ENCODE measurements around the gene TMEM62. TPM values are rescaled to one million over a fixed set of nuclear protein-coding genes. Genes with fewer than 3 reads are reported as not detected.

TMEM62 gene
- total and polyA plus RNA-seq, 9 of the 15 experiments (the other 6 are each of a cell fraction or from before 2014, with no cell fraction given): 4.4 to 16.6 (median 11.1) TPM

DNA sequence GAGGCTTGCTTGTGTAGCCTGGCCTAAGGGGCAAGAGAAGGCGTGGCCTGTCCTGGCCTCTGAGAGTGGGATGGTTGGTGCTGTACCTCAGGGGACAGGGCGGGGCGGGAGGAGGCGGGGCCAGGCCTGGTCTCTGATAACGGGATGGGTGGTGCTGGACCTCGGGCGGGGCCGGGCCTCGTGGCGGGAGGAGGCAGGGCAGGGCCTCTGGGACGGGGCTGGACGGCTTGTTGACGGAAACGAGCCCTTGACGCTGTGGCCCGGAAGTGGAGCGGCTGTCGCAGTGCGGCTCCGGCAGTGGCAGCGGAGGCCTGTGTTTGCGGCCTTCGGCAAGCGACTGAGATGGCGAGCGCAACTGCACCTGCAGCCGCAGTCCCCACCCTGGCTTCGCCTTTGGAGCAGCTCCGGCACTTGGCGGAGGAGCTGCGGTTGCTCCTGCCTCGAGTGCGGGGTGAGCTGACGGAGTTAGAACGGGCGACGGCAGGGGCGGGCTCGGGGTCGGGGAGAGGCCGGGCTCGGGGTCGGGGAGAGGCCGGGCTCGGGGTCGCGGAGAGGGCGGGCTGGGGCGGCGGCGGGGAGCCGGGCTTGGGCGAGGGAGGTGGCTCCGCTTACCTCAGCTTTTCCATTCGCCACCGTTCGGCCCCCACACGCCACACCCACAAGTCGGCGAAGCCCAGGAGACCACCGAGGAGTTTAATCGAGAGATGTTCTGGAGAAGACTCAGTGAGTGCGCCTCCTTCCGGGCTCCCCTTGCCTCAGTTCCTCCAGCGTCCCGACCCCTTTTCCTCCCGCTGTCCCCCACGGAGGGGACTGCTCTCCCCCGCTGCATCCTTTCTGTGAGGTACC is 52.0 kb downstream of the TMEM62 start, which contains the start of gene CCNDBP1 (continued):
- TF ChIP-seq RBM39 (optimal IDR thresholded peaks at IDR 0.05; ENCODE audit: low read depth, low read length) (no peak), IFI16 (CRISPR knock-in tag; IDR thresholded peaks at IDR 0.05) (no peak), BMI1 (IDR thresholded peaks at IDR 0.05; ENCODE audit: low read length) (no peak), EHMT2 (IDR thresholded peaks at IDR 0.05) (peak; percentile 44; the same call in 1 of the 2 replicates), ELF2 (CRISPR knock-in tag; IDR thresholded peaks at IDR 0.05) (peak; percentile 91), SMC3 (conservative IDR thresholded peaks at IDR 0.05; ENCODE audit: insufficient read depth, low read depth, low read length) (peak; percentile 14; the same call in 1 of the 2 replicates), HDGF (IDR thresholded peaks at IDR 0.05) (no peak; the same call in 1 of the 2 replicates), JUNB (CRISPR knock-in tag; conservative IDR thresholded peaks at IDR 0.05) (no peak), ZBTB17 (CRISPR knock-in tag; IDR thresholded peaks at IDR 0.05) (no peak), JUND (IDR thresholded peaks at IDR 0.05; ENCODE audit: borderline replicate concordance, low read depth, low read length) (peak; percentile 53), JUND (tag; IDR thresholded peaks at IDR 0.05; ENCODE audit: borderline replicate concordance, low read depth, low read length) (no peak; the same call in 2 of the 3 replicates), PPARD (CRISPR knock-in tag; IDR thresholded peaks at IDR 0.05) (no peak), TBP (optimal IDR thresholded peaks at IDR 0.05; ENCODE audit: low read depth, low read length) (peak; percentile 82), PHB (CRISPR knock-in tag; IDR thresholded peaks at IDR 0.05) (no peak)
- TF ChIP-seq, protein P1, sequence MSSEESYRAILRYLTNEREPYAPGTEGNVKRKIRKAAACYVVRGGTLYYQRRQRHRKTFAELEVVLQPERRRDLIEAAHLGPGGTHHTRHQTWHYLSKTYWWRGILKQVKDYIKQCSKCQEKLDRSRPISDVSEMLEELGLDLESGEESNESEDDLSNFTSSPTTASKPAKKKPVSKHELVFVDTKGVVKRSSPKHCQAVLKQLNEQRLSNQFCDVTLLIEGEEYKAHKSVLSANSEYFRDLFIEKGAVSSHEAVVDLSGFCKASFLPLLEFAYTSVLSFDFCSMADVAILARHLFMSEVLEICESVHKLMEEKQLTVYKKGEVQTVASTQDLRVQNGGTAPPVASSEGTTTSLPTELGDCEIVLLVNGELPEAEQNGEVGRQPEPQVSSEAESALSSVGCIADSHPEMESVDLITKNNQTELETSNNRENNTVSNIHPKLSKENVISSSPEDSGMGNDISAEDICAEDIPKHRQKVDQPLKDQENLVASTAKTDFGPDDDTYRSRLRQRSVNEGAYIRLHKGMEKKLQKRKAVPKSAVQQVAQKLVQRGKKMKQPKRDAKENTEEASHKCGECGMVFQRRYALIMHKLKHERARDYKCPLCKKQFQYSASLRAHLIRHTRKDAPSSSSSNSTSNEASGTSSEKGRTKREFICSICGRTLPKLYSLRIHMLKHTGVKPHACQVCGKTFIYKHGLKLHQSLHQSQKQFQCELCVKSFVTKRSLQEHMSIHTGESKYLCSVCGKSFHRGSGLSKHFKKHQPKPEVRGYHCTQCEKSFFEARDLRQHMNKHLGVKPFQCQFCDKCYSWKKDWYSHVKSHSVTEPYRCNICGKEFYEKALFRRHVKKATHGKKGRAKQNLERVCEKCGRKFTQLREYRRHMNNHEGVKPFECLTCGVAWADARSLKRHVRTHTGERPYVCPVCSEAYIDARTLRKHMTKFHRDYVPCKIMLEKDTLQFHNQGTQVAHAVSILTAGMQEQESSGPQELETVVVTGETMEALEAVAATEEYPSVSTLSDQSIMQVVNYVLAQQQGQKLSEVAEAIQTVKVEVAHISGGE (CRISPR knock-in tag; IDR thresholded peaks at IDR 0.05): peak in 1 of 3 experiments; percentile 88; a peak in 3 of 6 replicates
- TF ChIP-seq, protein P2, sequence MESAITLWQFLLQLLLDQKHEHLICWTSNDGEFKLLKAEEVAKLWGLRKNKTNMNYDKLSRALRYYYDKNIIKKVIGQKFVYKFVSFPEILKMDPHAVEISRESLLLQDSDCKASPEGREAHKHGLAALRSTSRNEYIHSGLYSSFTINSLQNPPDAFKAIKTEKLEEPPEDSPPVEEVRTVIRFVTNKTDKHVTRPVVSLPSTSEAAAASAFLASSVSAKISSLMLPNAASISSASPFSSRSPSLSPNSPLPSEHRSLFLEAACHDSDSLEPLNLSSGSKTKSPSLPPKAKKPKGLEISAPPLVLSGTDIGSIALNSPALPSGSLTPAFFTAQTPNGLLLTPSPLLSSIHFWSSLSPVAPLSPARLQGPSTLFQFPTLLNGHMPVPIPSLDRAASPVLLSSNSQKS (CRISPR knock-in tag; IDR thresholded peaks at IDR 0.05): no peak
- TF ChIP-seq, protein P3, sequence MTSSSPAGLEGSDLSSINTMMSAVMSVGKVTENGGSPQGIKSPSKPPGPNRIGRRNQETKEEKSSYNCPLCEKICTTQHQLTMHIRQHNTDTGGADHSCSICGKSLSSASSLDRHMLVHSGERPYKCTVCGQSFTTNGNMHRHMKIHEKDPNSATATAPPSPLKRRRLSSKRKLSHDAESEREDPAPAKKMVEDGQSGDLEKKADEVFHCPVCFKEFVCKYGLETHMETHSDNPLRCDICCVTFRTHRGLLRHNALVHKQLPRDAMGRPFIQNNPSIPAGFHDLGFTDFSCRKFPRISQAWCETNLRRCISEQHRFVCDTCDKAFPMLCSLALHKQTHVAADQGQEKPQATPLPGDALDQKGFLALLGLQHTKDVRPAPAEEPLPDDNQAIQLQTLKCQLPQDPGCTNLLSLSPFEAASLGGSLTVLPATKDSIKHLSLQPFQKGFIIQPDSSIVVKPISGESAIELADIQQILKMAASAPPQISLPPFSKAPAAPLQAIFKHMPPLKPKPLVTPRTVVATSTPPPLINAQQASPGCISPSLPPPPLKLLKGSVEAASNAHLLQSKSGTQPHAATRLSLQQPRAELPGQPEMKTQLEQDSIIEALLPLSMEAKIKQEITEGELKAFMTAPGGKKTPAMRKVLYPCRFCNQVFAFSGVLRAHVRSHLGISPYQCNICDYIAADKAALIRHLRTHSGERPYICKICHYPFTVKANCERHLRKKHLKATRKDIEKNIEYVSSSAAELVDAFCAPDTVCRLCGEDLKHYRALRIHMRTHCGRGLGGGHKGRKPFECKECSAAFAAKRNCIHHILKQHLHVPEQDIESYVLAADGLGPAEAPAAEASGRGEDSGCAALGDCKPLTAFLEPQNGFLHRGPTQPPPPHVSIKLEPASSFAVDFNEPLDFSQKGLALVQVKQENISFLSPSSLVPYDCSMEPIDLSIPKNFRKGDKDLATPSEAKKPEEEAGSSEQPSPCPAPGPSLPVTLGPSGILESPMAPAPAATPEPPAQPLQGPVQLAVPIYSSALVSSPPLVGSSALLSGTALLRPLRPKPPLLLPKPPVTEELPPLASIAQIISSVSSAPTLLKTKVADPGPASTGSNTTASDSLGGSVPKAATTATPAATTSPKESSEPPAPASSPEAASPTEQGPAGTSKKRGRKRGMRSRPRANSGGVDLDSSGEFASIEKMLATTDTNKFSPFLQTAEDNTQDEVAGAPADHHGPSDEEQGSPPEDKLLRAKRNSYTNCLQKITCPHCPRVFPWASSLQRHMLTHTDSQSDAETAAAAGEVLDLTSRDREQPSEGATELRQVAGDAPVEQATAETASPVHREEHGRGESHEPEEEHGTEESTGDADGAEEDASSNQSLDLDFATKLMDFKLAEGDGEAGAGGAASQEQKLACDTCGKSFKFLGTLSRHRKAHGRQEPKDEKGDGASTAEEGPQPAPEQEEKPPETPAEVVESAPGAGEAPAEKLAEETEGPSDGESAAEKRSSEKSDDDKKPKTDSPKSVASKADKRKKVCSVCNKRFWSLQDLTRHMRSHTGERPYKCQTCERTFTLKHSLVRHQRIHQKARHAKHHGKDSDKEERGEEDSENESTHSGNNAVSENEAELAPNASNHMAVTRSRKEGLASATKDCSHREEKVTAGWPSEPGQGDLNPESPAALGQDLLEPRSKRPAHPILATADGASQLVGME (CRISPR knock-in tag; IDR thresholded peaks at IDR 0.05): 0 out of 2 replicates have a peak, but pooled peaks have one; percentile 50

Measured in K562 (cell line).